ENCODE results near the gene YBX3. TPM values are rescaled to one million over a fixed set of nuclear protein-coding genes. Genes with fewer than 3 reads are reported as not detected.
A peak's percentile ranks its signal among the peaks of the same experiment; 100 is the strongest.

YBX3 gene
- total RNA-seq, result 100 to 1,000 TPM in 3 of 4 donors, 10 to 100 TPM in 1; 77.1 to 291 (median 151) TPM

- Histone ChIP-seq H3K27me3 (no peaks in the 10 kb centered on the region), H3K4me3 (peak within 1 kb of the TSS; percentile 55 to 90 (median 64)), H3K27ac (peak within 1 kb of the TSS; percentile 84 to 98 (median 92)), H3K4me1 (peaks cover 0 to 29% (median 0%) of the 10 kb centered on the region in 4 donors), H3K36me3 (no peaks in the 10 kb centered on the region), H3K9me3 (no peaks in the 10 kb centered on the region)
- TF ChIP-seq POLR2A (IDR thresholded peaks at IDR 0.05) (peak in 1 of 2 donors; percentile 53), CTCF (IDR thresholded peaks at IDR 0.05) (no peak)
- DNase-seq, result peak; percentile 47 to 88 (median 85)
Measured at GRCh38 chr12:10722905-10723746, at the start of gene YBX3. Gene YBX3, minus strand, starts transcription at chr12:10723323. Its CDS starts 212 bp downstream, at chr12:10723111.

DNA sequence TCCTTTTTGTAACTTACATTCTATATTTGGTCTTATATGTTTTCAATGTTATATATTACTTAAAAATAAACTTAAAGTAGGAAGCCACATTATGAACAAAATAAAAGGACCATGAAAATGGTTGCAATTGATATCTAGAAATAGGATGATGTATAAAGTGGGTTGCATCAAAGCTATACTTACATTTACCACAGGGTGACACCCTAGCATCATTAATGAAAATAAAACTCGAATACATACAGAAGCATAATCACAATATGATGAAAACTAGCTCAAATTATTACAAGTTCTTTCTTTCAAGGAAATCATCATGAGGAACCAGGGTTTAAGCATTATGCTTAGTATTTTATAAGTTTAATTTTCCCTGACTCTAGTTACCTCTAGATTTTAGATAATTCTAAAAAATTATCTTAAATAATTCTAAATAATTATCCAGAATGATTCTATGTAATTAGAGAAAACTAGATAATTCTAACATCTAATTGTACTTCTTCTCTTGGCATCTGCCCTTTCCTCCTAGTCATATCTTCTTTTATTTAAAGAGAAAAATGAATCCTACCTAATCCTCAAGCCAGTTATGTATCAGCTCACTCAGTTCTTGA lies 48.1 kb upstream of the YBX3 start:
- Histone ChIP-seq H3K27ac (no peak overlapping the region), H3K27me3 (no peaks in the 10 kb centered on the region), H3K4me3 (no peak overlapping the region), H3K36me3 (no peaks in the 10 kb centered on the region), H3K9me3 (no peaks in the 10 kb centered on the region), H3K4me1 (no peaks in the 10 kb centered on the region)
- DNase-seq, result no peak
- TF ChIP-seq POLR2A (IDR thresholded peaks at IDR 0.05) (no peak), CTCF (IDR thresholded peaks at IDR 0.05) (peak; percentile 25 to 83 (median 72))

DNA sequence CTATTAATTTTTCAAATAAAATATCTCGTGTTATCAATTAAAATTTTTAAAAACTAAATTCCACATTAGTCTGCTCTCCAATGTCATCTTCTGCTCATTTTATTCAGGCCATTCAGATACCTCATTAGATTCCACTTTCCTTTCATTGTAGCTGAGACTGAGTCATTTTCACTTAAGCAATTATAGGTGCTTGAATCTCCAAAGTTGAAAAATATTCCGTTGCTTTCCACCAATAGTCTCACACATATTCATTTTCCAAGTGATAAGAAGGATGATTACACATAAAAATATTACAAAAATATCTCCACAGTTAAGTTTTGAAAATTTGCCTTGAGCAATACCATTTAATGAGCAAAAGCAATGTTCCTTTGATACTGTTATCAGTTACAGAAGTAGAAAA lies 36.5 kb upstream of the YBX3 start:
- Histone ChIP-seq H3K27me3 (no peaks in the 10 kb centered on the region), H3K9me3 (peaks cover 0 to 16% (median 5%) of the 10 kb centered on the region in 4 donors), H3K4me1 (no peaks in the 10 kb centered on the region), H3K27ac (no peak overlapping the region), H3K36me3 (no peaks in the 10 kb centered on the region), H3K4me3 (no peak overlapping the region)
- no peak for TF ChIP-seq CTCF (IDR thresholded peaks at IDR 0.05)
- TF ChIP-seq POLR2A (IDR thresholded peaks at IDR 0.05), result no peak
- DNase-seq, result no peak

DNA sequence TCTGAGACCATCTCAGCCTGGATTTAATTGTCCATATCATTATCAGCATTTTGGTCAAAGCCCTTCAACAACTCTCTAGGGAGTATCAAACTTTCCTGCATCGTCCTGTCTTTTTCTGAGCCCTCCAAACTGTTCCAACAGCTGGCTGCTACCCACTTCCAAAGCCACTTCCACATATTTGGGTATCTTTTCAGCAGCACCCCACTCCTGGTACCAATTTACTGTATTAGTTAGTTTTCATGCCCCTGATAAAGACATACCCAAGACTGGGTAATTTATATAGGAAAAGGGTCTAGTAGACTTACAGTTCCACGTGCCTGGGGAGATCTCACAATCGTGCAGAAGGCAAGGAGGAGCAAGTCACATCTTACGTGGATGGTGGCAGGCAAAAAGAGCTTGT lies 33.1 kb upstream of the YBX3 start:
- Histone ChIP-seq H3K4me3 (no peak overlapping the region), H3K36me3 (no peaks in the 10 kb centered on the region), H3K27me3 (no peaks in the 10 kb centered on the region), H3K4me1 (no peaks in the 10 kb centered on the region), H3K9me3 (peaks cover 0 to 16% (median 5%) of the 10 kb centered on the region in 4 donors), H3K27ac (no peak overlapping the region)
- no peak for DNase-seq
- TF ChIP-seq POLR2A (IDR thresholded peaks at IDR 0.05) (no peak), CTCF (IDR thresholded peaks at IDR 0.05) (no peak)

DNA sequence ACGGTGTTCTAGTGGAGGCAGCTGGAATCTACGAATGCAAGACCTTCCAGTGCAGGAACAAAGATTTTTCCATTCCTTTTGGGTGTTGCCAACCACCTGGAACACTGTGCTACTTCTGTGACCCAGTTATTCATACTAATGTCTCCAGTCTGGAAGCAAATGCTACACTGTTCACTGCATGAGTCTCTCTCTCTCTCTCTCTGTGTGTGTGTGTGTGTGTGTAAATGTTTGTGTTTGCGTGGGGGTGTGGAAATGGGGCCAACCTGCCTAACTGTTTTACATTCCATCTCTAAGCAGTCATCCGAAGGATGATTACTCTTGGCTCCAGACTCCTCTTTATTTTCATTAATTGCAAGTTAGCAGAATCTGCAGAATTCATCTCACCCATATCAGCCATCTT lies 29.9 kb upstream of the YBX3 start:
- DNase-seq, result no peak
- Histone ChIP-seq H3K9me3 (peaks cover 0 to 16% (median 5%) of the 10 kb centered on the region in 4 donors), H3K27ac (no peak overlapping the region), H3K36me3 (no peaks in the 10 kb centered on the region), H3K27me3 (no peaks in the 10 kb centered on the region), H3K4me1 (peaks cover 0 to 4% (median 0%) of the 10 kb centered on the region in 4 donors), H3K4me3 (no peak overlapping the region)
- TF ChIP-seq POLR2A (IDR thresholded peaks at IDR 0.05) (no peak), CTCF (IDR thresholded peaks at IDR 0.05) (no peak)

All from Peyer's patch (tissue), 4 donors.